Skeletal muscle tissue (tissue), 4 donors: ENCODE data around the gene AADACL2. TPM values are rescaled to one million over a fixed set of nuclear protein-coding genes. Genes with fewer than 3 reads are reported as not detected.

ENCODE experiments used
- H3K27ac ChIP-seq: one replicate; pipeline ENCODE4 v1.7.0; 2013; ENCODE audit warnings: mild to moderate bottlenecking, low read depth, low read length, inconsistent platforms
- H3K27me3 ChIP-seq, 3 donors: one replicate each; pipeline ENCODE4 v1.7.0; 2013; ENCODE audit warnings: low read length in 3 of 3; ENCODE audit not compliant: control insufficient read depth in 3 of 3, insufficient read depth in 3 of 3
- H3K36me3 ChIP-seq, 3 donors: one replicate each; pipeline ENCODE4 v1.7.0; 2013; ENCODE audit warnings: low read length in 3 of 3; ENCODE audit not compliant: control insufficient read depth in 3 of 3, insufficient read depth in 3 of 3
- H3K4me1 ChIP-seq, 3 donors: one replicate each; pipeline ENCODE4 v1.7.0; 2013; ENCODE audit warnings: low read length in 3 of 3, mild to moderate bottlenecking in 3 of 3; ENCODE audit not compliant: control insufficient read depth in 3 of 3, insufficient read depth in 3 of 3
- H3K4me3 ChIP-seq, 3 donors: one replicate each; pipeline ENCODE4 v1.7.0; 2013; ENCODE audit warnings: low read length in 3 of 3
- H3K9ac ChIP-seq, 3 donors: one replicate each; pipeline ENCODE4 v1.7.0; 2013; ENCODE audit warnings: low read length in 3 of 3, mild to moderate bottlenecking in 3 of 3, moderate library complexity in 2 of 3, low read depth in 1 of 3
- H3K9me3 ChIP-seq, 3 donors: one replicate each; pipeline ENCODE4 v1.7.0; 2013; ENCODE audit warnings: low read length in 3 of 3; ENCODE audit not compliant: control insufficient read depth in 3 of 3
- total RNA-seq: library from RNA; depleted of rRNA; stranded (reverse); fragments of >200 nt; gene quantifications from one replicate; pipeline ENCODE4 v1.2.3, GENCODE V29; 2014
- donor health status: Osteomylitis.

AADACL2 gene
- total RNA-seq, 1 donor from 2014 or later, result not detected

DNA sequence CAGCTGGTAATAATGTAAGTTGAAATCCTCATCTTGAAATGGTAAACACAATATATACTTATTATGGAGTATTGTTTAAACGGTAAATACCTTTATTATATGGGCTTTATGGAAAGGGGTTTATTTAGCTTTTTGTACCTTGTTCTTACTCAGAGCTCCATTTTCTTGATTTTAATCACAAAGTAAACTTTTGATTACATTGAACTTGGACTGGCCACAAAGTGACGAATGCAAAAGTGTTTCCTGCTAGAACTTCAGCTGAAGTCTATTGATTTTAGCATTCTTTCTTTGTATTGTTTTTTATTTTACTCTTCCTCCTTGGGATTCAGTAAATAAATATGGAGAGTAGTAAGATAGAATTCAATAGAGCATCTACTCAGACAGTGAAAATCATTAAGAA lies 60.4 kb downstream of the AADACL2 start:
- H3K27ac ChIP-seq, result no peak overlapping the region
- H3K4me1 ChIP-seq, result no peaks in the 10 kb centered on the region
- no peak overlapping the region for H3K9ac ChIP-seq
- no peaks in the 10 kb centered on the region for H3K36me3 ChIP-seq
- no peaks in the 10 kb centered on the region for H3K27me3 ChIP-seq
- H3K4me3 ChIP-seq, result no peak overlapping the region
- no peaks in the 10 kb centered on the region for H3K9me3 ChIP-seq

GRCh38 chr3:151795276-151795675 lies 61.5 kb downstream of the AADACL2 start:
- Histone ChIP-seq H3K27ac (no peak overlapping the region), H3K9ac (no peak overlapping the region), H3K4me3 (no peak overlapping the region), H3K36me3 (no peaks in the 10 kb centered on the region), H3K9me3 (no peaks in the 10 kb centered on the region), H3K4me1 (no peaks in the 10 kb centered on the region), H3K27me3 (no peaks in the 10 kb centered on the region)

DNA sequence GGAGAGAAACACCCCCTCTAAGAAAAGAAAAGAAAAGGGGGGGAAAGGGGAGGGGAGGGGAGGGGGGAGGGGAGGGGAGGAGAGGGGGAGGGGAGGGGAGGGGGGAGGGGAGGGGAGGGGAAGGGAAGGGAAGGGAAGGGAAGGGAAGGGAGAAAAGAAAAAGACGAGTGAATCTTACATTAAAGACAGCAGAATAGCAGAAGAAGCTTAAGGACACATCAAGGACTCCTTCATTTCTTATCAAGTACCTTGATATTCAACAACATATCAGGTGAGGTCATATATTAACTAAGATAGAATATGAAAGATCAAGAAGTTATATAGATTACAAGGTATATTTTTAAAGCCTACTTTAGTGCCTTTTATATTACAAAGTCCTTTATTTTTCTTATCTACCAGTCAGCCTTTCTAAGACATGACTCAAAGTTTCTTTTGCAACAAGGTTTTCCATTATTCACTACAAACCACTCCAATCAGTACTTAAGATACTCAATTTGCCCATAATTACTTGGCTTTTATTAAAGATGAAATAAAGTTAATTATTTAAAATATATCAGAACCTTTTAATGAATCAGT lies 62.5 kb downstream of the AADACL2 start:
- Histone ChIP-seq H3K27me3 (no peaks in the 10 kb centered on the region), H3K4me3 (no peak overlapping the region), H3K9me3 (no peaks in the 10 kb centered on the region), H3K27ac (no peak overlapping the region), H3K9ac (no peak overlapping the region), H3K4me1 (no peaks in the 10 kb centered on the region), H3K36me3 (no peaks in the 10 kb centered on the region)

DNA sequence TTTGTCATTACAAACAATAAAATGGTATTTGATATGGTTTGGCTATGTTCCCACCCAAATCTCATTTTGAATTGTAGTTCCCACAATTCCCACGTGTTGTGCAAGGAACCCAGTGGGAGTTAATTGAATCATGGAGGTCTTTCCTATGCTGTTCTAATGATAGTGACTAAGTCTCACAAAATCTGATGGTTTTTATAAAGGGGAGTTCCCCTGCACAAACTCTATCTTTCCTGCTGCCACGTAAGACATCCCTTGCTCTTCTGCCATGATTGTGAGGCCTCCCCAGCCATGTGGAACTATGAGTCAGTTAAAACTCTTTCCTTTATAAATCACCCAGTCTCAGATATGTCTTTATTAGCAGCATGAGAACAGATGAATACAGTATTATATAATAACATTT lies 64.7 kb downstream of the AADACL2 start:
- H3K36me3 ChIP-seq, result no peaks in the 10 kb centered on the region

DNA sequence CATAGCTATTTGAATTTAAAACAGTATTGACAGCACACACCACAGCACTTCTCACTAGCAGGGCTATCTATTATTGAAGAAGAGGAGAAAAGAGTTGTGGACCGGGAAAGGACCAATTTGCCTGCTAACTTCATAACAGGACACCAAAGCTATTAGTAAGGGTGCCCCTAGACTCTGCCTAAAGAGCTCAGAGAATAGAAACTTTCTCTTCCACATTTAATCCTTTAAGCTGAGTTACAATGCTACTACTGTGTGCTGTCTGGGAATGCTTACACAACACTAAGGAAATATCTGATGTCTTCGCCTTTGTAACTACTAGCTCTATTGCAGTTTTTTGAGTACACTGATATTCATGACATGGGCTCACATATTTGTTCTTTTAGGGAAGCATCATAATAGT lies 66.7 kb downstream of the AADACL2 start:
- Histone ChIP-seq H3K4me3 (no peak overlapping the region), H3K27me3 (no peaks in the 10 kb centered on the region), H3K9me3 (no peaks in the 10 kb centered on the region), H3K27ac (no peak overlapping the region), H3K36me3 (no peaks in the 10 kb centered on the region), H3K9ac (no peak overlapping the region), H3K4me1 (no peaks in the 10 kb centered on the region)

More for the DNA sequence above, 64.7 kb downstream of the AADACL2 start:
- Histone ChIP-seq H3K4me1 (no peaks in the 10 kb centered on the region), H3K27me3 (no peaks in the 10 kb centered on the region), H3K9ac (no peak overlapping the region), H3K9me3 (no peaks in the 10 kb centered on the region), H3K4me3 (no peak overlapping the region), H3K27ac (no peak overlapping the region)

GRCh38 chr3:151804267-151804666 lies 70.5 kb downstream of the AADACL2 start:
- Histone ChIP-seq H3K27ac (no peak overlapping the region), H3K27me3 (no peaks in the 10 kb centered on the region), H3K4me3 (no peak overlapping the region), H3K4me1 (no peaks in the 10 kb centered on the region), H3K36me3 (no peaks in the 10 kb centered on the region), H3K9me3 (peaks cover 0 to 5% (median 0%) of the 10 kb centered on the region in 3 donors), H3K9ac (no peak overlapping the region)

DNA sequence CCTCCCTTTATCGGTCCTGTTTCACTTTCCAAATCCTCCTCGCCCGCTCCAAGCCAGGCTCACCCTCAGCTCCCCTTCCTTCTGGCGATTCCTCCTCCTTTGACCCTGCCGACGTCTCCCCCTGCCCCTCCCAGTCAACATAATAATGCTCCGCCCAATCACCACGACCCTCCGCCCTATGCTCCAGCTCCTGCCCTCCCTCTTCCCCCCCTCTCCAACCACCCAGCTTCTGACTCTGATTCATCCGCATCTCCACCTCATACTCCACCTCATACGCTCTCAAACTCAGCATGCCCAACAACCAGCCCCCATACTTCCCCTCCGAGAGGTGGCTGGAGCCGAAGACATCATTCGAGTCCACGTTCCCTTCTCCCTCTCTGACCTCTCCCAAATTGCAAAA lies 73.1 kb downstream of the AADACL2 start:
- Histone ChIP-seq H3K9me3 (peaks cover 0 to 5% (median 0%) of the 10 kb centered on the region in 3 donors), H3K4me3 (no peak overlapping the region), H3K9ac (no peak overlapping the region), H3K27ac (no peak overlapping the region), H3K4me1 (no peaks in the 10 kb centered on the region), H3K36me3 (no peaks in the 10 kb centered on the region), H3K27me3 (no peaks in the 10 kb centered on the region)

Other genes with a start within 250 kb of the AADACL2 start
- 1.6 TPM for gene AADAC, start 80.2 kb downstream of the AADACL2 start, total RNA-seq
- gene SUCNR1, start 139.7 kb downstream of the AADACL2 start, total RNA-seq, result 0.52 TPM